Astrocyte (in vitro differentiated cells and primary cell): Measurements from ENCODE around the gene PLIN4. TPM values are rescaled to one million over a fixed set of nuclear protein-coding genes. Genes with fewer than 3 reads are reported as not detected.

Experiments used
- DNase-seq: peaks from one replicate; pipeline ENCODE4 v3.0.0-alpha.2; 2010; ENCODE audit warnings: low read depth
- FAIRE-seq: peaks from 2 replicates; lab custom pipeline; 2011; peaks lifted over from hg19 to GRCh38; lab: Jason Lieb, UNC
- H2AFZ ChIP-seq: 2 replicates; pipeline ENCODE4 v1.6.0; 2012; ENCODE audit warnings: low read depth, low read length, inconsistent platforms
- H3K27ac ChIP-seq: 2 replicates; pipeline ENCODE4 v1.5.1; 2011; ENCODE audit warnings: low read depth, low read length, inconsistent platforms
- H3K27me3 ChIP-seq: 2 replicates; pipeline ENCODE4 v1.6.0; 2011; ENCODE audit warnings: low read length, inconsistent platforms; ENCODE audit not compliant: insufficient read depth
- H3K36me3 ChIP-seq: 2 replicates; pipeline ENCODE4 v1.5.1; 2011; ENCODE audit warnings: low read length, inconsistent platforms; ENCODE audit not compliant: insufficient read depth
- H3K4me1 ChIP-seq: 2 replicates; pipeline ENCODE4 v1.5.1; 2011; ENCODE audit warnings: low read length, inconsistent platforms; ENCODE audit not compliant: insufficient read depth
- H3K4me2 ChIP-seq: 2 replicates; pipeline ENCODE4 v1.6.0; 2012; ENCODE audit warnings: low read length, inconsistent platforms
- H3K4me3 ChIP-seq: 2 replicates; pipeline ENCODE4 v1.5.1; 2011; ENCODE audit warnings: low read depth, mild to moderate bottlenecking, low read length, inconsistent platforms; ENCODE audit not compliant: insufficient read depth
- H3K79me2 ChIP-seq: 2 replicates; pipeline ENCODE4 v1.6.0; 2012; ENCODE audit warnings: mild to moderate bottlenecking, low read length, inconsistent platforms; ENCODE audit not compliant: insufficient read depth
- H3K9ac ChIP-seq: 2 replicates; pipeline ENCODE4 v1.6.0; 2012; ENCODE audit warnings: mild to moderate bottlenecking, low read length, inconsistent platforms
- H3K9me3 ChIP-seq: 2 replicates; pipeline ENCODE4 v1.5.1; 2012; ENCODE audit warnings: low read depth, mild to moderate bottlenecking, low read length, inconsistent platforms; ENCODE audit not compliant: insufficient read depth
- H4K20me1 ChIP-seq: 2 replicates; pipeline ENCODE4 v1.6.0; 2012; ENCODE audit warnings: low read length, inconsistent platforms; ENCODE audit not compliant: insufficient read depth
- H3K27ac Mint-ChIP-seq: one replicate; pipeline ENCODE4 v1.8.0; 2021; ENCODE audit warnings: mild to moderate bottlenecking, mixed read lengths; ENCODE audit not compliant: unreplicated experiment
- H3K27me3 Mint-ChIP-seq: one replicate; pipeline ENCODE4 v1.8.0; 2021; ENCODE audit warnings: low read depth, mixed read lengths; ENCODE audit not compliant: unreplicated experiment
- H3K36me3 Mint-ChIP-seq: one replicate; pipeline ENCODE4 v1.8.0; 2021; ENCODE audit warnings: low read depth, mixed read lengths; ENCODE audit not compliant: unreplicated experiment
- H3K4me1 Mint-ChIP-seq: one replicate; pipeline ENCODE4 v1.8.0; 2021; ENCODE audit warnings: low read depth, mixed read lengths; ENCODE audit not compliant: unreplicated experiment
- H3K4me3 Mint-ChIP-seq: one replicate; pipeline ENCODE4 v1.8.0; 2021; ENCODE audit warnings: mild to moderate bottlenecking, moderate library complexity, mixed read lengths; ENCODE audit not compliant: unreplicated experiment
- H3K9me3 Mint-ChIP-seq: one replicate; pipeline ENCODE4 v1.8.0; 2021; ENCODE audit warnings: mild to moderate bottlenecking, mixed read lengths; ENCODE audit not compliant: unreplicated experiment
- CTCF ChIP-seq: IDR thresholded peaks from 2 replicates; pipeline ENCODE4 v1.5.1; 2011; ENCODE audit warnings: low read depth, mild to moderate bottlenecking, inconsistent platforms, low read length, moderate library complexity; ENCODE audit not compliant: insufficient read depth
- EZH2 ChIP-seq: IDR thresholded peaks from 2 replicates; pipeline ENCODE4 v1.6.1; 2012; ENCODE audit warnings: mild to moderate bottlenecking, low read length, inconsistent platforms; ENCODE audit not compliant: insufficient read depth
- total RNA-seq: library from RNA; stranded (reverse); gene quantifications from 2 replicates; pipeline ENCODE4 v1.2.1, GENCODE V29; 2021

PLIN4 gene
- total RNA-seq, 1 donor from 2014 or later: 0.05 TPM

- Histone ChIP-seq H3K9ac (no peak overlapping the region), H3K4me2 (no peak overlapping the region), H3K4me3 (no peak overlapping the region), H3K36me3 (no peaks in the 10 kb centered on the region), H3K27ac (no peak overlapping the region), H2AFZ (no peak overlapping the region), H4K20me1 (peaks cover 7% of the 10 kb centered on the region), H3K9me3 (no peaks in the 10 kb centered on the region), H3K79me2 (peaks cover 5% of the 10 kb centered on the region), H3K27me3 (no peaks in the 10 kb centered on the region), H3K4me1 (no peaks in the 10 kb centered on the region)
- H3K9me3 Mint-ChIP-seq: no peaks in the 10 kb centered on the region
- H3K4me3 Mint-ChIP-seq: no peak overlapping the region
- FAIRE-seq (no peak), DNase-seq (no peak)
- no peak for TF ChIP-seq EZH2
- no peak overlapping the region for H3K27ac Mint-ChIP-seq
- peaks cover 10% of the 10 kb centered on the region for H3K36me3 Mint-ChIP-seq
- H3K4me1 Mint-ChIP-seq: no peaks in the 10 kb centered on the region
- no peaks in the 10 kb centered on the region for H3K27me3 Mint-ChIP-seq
These were observed 34.9 kb downstream of the PLIN4 start for GRCh38 chr19:4483385-4483784.

GRCh38 chr19:4482721-4483364, 35.4 kb downstream of the PLIN4 start:
- DNase-seq (no peak), FAIRE-seq (no peak)
- H3K4me3 Mint-ChIP-seq: no peak overlapping the region
- H3K27ac Mint-ChIP-seq: no peak overlapping the region
- peaks cover 7% of the 10 kb centered on the region for H4K20me1 ChIP-seq
- no peak overlapping the region for H3K4me2 ChIP-seq
- no peaks in the 10 kb centered on the region for H3K27me3 ChIP-seq
- H3K27me3 Mint-ChIP-seq: no peaks in the 10 kb centered on the region
- H3K9me3 Mint-ChIP-seq: no peaks in the 10 kb centered on the region
- peaks cover 5% of the 10 kb centered on the region for H3K79me2 ChIP-seq
- H3K27ac ChIP-seq: no peak overlapping the region
- H3K9ac ChIP-seq: no peak overlapping the region
- H3K9me3 ChIP-seq: no peaks in the 10 kb centered on the region
- H3K4me3 ChIP-seq: no peak overlapping the region
- no peaks in the 10 kb centered on the region for H3K4me1 Mint-ChIP-seq
- TF ChIP-seq CTCF (no peak), EZH2 (no peak)
- no peaks in the 10 kb centered on the region for H3K4me1 ChIP-seq
- no peak overlapping the region for H2AFZ ChIP-seq
- H3K36me3 Mint-ChIP-seq: peaks cover 10% of the 10 kb centered on the region
- no peaks in the 10 kb centered on the region for H3K36me3 ChIP-seq

- DNase-seq: no peak
- H3K27ac ChIP-seq: no peak overlapping the region
- H3K4me2 ChIP-seq: no peak overlapping the region
- H3K4me1 ChIP-seq: peaks cover 13% of the 10 kb centered on the region
- no peak overlapping the region for H3K27ac Mint-ChIP-seq
- H3K9me3 ChIP-seq: no peaks in the 10 kb centered on the region
- no peak overlapping the region for H3K4me3 Mint-ChIP-seq
- peaks cover 3% of the 10 kb centered on the region for H3K4me1 Mint-ChIP-seq
- H2AFZ ChIP-seq: no peak overlapping the region
- no peak for TF ChIP-seq CTCF
- no peak for TF ChIP-seq EZH2
- no peak overlapping the region for H3K9ac ChIP-seq
- H3K9me3 Mint-ChIP-seq: no peaks in the 10 kb centered on the region
- peaks cover 4% of the 10 kb centered on the region for H3K36me3 ChIP-seq
- H3K4me3 ChIP-seq: no peak overlapping the region
- peaks cover 28% of the 10 kb centered on the region for H4K20me1 ChIP-seq
- H3K27me3 ChIP-seq: no peaks in the 10 kb centered on the region
- no peak for FAIRE-seq
- H3K27me3 Mint-ChIP-seq: no peaks in the 10 kb centered on the region
- peaks cover 1% of the 10 kb centered on the region for H3K36me3 Mint-ChIP-seq
- peaks cover 47% of the 10 kb centered on the region for H3K79me2 ChIP-seq
These were observed 41.1 kb downstream of the PLIN4 start for GRCh38 chr19:4477034-4477801.
